IMR-90 (cell line): ENCODE measurements around the gene ABCC10. TPM values are rescaled to one million over a fixed set of nuclear protein-coding genes. Genes with fewer than 3 reads are reported as not detected.
"Not testable (repeated sequence)": the region's sequence is repeated elsewhere in the genome, so short reads cannot be mapped to it uniquely, and the experiment has no call there.

Experiments used
- ATAC-seq: fragments of 200-7000 bp; cut with Tn5 transposase; 2 replicates; pipeline ENCODE4 v1.9.1; 2020; ENCODE audit warnings: low read depth, mild to moderate bottlenecking, moderate library complexity
- BruUV-seq: library from RNA; stranded (reverse); fragments of 400-500 nt; replicated peaks from 2 replicates; lab custom pipeline; 2021; lab: Mats Ljungman, UMichigan
- CTCF ChIA-PET: fragments of 300-600 bp; formaldehyde crosslinking; extraction: SDS; loops from one replicate; lab custom pipeline; 2021; ENCODE audit warnings: antibody characterized with exemption; lab: Yijun Ruan, JAX
- POLR2A ChIA-PET: fragments of 300-600 bp; sonication (Branson Sonifier 250); formaldehyde crosslinking; loops from one replicate; lab custom pipeline; 2022; ENCODE audit warnings: antibody characterized with exemption; ENCODE audit not compliant: unreplicated experiment; lab: Charles Lee
- DNase-seq: peaks from one replicate; pipeline ENCODE4 v3.0.0; 2013
- H2AFZ ChIP-seq: replicated peaks from 2 replicates; pipeline ENCODE3; 2013; ENCODE audit warnings: low read length, mild to moderate bottlenecking; ENCODE audit not compliant: poor library complexity
- H2AK5ac ChIP-seq: 2 replicates; pipeline ENCODE4 v1.6.1; 2013; ENCODE audit warnings: low read depth, low read length, inconsistent platforms
- H2AK9ac ChIP-seq: replicated peaks from 2 replicates; pipeline ENCODE3; 2013; ENCODE audit warnings: mild to moderate bottlenecking, low read depth, low read length, moderate library complexity; ENCODE audit not compliant: poor library complexity
- H2BK120ac ChIP-seq: 2 replicates; pipeline ENCODE4 v1.6.1; 2013; ENCODE audit warnings: low read depth, low read length, inconsistent platforms
- H2BK15ac ChIP-seq: 3 replicates; pipeline ENCODE4 v1.6.1; 2013; ENCODE audit warnings: low read depth, low read length, inconsistent platforms
- H2BK20ac ChIP-seq: 2 replicates; pipeline ENCODE4 v1.6.1; 2013; ENCODE audit warnings: low read depth, mild to moderate bottlenecking, inconsistent platforms, low read length, moderate library complexity
- H2BK5ac ChIP-seq: 2 replicates; pipeline ENCODE4 v1.6.1; 2013; ENCODE audit warnings: mild to moderate bottlenecking, low read depth, low read length, inconsistent platforms; ENCODE audit not compliant: poor library complexity, severe bottlenecking
- H3K14ac ChIP-seq: replicated peaks from 2 replicates; pipeline ENCODE4 v1.6.1; 2013; ENCODE audit warnings: low read depth, low read length, inconsistent platforms
- H3K18ac ChIP-seq: 2 replicates; pipeline ENCODE4 v1.6.1; 2013; ENCODE audit warnings: low read depth, low read length, control low read depth
- H3K23ac ChIP-seq: 2 replicates; pipeline ENCODE4 v1.6.1; 2013; ENCODE audit warnings: low read depth, low read length, inconsistent platforms
- H3K27ac ChIP-seq: 2 replicates; pipeline ENCODE4 v1.5.1; 2013; ENCODE audit warnings: mild to moderate bottlenecking, control low read depth, low read length; ENCODE audit not compliant: insufficient read depth
- H3K27me3 ChIP-seq: 2 replicates; pipeline ENCODE4 v1.6.1; 2013; ENCODE audit warnings: low read length; ENCODE audit not compliant: control insufficient read depth, insufficient read depth
- H3K36me3 ChIP-seq: 2 replicates; pipeline ENCODE4 v1.6.1; 2013; ENCODE audit warnings: low read length, mixed read lengths; ENCODE audit not compliant: control insufficient read depth, insufficient read depth
- H3K4ac ChIP-seq: 2 replicates; pipeline ENCODE4 v1.6.1; 2013; ENCODE audit warnings: low read depth, low read length, inconsistent platforms
- H3K4me1 ChIP-seq: 2 replicates; pipeline ENCODE4 v1.6.1; 2013; ENCODE audit warnings: low read length, mixed read lengths; ENCODE audit not compliant: control insufficient read depth, insufficient read depth
- H3K4me2 ChIP-seq: 2 replicates; pipeline ENCODE4 v1.6.1; 2013; ENCODE audit warnings: low read depth, mild to moderate bottlenecking, control low read depth, low read length, moderate library complexity
- H3K4me3 ChIP-seq: 2 replicates; pipeline ENCODE4 v1.5.1; 2013; ENCODE audit warnings: low read depth, mild to moderate bottlenecking, control low read depth, low read length, moderate library complexity; ENCODE audit not compliant: insufficient read depth
- H3K56ac ChIP-seq: 2 replicates; pipeline ENCODE4 v1.6.1; 2013; ENCODE audit warnings: low read length, inconsistent platforms; ENCODE audit not compliant: insufficient read depth; ENCODE audit errors: extremely low read depth
- H3K79me1 ChIP-seq, 2 experiments: 2 replicates each; pipeline ENCODE4 v1.6.1; 2013; ENCODE audit warnings: low read length in 2 of 2, inconsistent platforms in 1 of 2, low read depth in 1 of 2
- H3K9ac ChIP-seq: 2 replicates; pipeline ENCODE4 v1.6.1; 2013; ENCODE audit warnings: low read depth, low read length, control low read depth
- H3K9me1 ChIP-seq: 2 replicates; pipeline ENCODE4 v1.6.1; 2013; ENCODE audit warnings: low read length, inconsistent platforms; ENCODE audit not compliant: insufficient read depth
- H3K9me3 ChIP-seq: 2 replicates; pipeline ENCODE4 v1.6.1; 2013; ENCODE audit warnings: low read length; ENCODE audit not compliant: control insufficient read depth, insufficient read depth
- H4K20me1 ChIP-seq: 2 replicates; pipeline ENCODE4 v1.6.1; 2013; ENCODE audit warnings: low read length, inconsistent platforms; ENCODE audit not compliant: insufficient read depth
- H4K5ac ChIP-seq: 2 replicates; pipeline ENCODE4 v1.6.1; 2013; ENCODE audit warnings: mild to moderate bottlenecking, low read depth, low read length, control low read depth
- H4K8ac ChIP-seq, 2 experiments: 2 replicates each; pipeline ENCODE4 v1.6.1; 2013; ENCODE audit warnings: low read depth in 2 of 2, low read length in 2 of 2, control low read depth in 1 of 2, inconsistent platforms in 1 of 2
- H4K91ac ChIP-seq: 2 replicates; pipeline ENCODE4 v1.6.1; 2013; ENCODE audit warnings: low read depth, low read length, inconsistent platforms; ENCODE audit not compliant: insufficient read depth
- BHLHE40 ChIP-seq: fragments of 150-350 bp; IDR thresholded peaks from 2 replicates; pipeline ENCODE4 v1.6.1; 2016; ENCODE audit warnings: mild to moderate bottlenecking, low read depth, low read length
- CEBPB ChIP-seq: IDR thresholded peaks from 2 replicates; pipeline ENCODE4 v1.6.1; 2012; ENCODE audit warnings: low read depth, low read length, improper control_type of control experiment
- FOS ChIP-seq: fragments of 150-350 bp; IDR thresholded peaks from 2 replicates; pipeline ENCODE4 v1.6.1; 2016; ENCODE audit warnings: low read depth, low read length
- MXI1 ChIP-seq: IDR thresholded peaks from 2 replicates; pipeline ENCODE4 v1.6.1; 2012; ENCODE audit warnings: low read depth, mild to moderate bottlenecking, low read length, moderate library complexity, borderline replicate concordance
- NFE2L2 ChIP-seq: fragments of 150-350 bp; IDR thresholded peaks from 2 replicates; pipeline ENCODE4 v1.6.1; 2016; ENCODE audit warnings: low read depth, mild to moderate bottlenecking, low read length
- POLR2A ChIP-seq: IDR thresholded peaks from 2 replicates; pipeline ENCODE4 v1.6.1; 2012; ENCODE audit warnings: mild to moderate bottlenecking, low read depth, low read length
- RAD21 ChIP-seq: IDR thresholded peaks from 2 replicates; pipeline ENCODE4 v1.6.1; 2012; ENCODE audit warnings: low read length, improper control_type of control experiment
- SMC3 ChIP-seq: fragments of 150-350 bp; IDR thresholded peaks from 2 replicates; pipeline ENCODE4 v1.6.1; 2016; ENCODE audit warnings: low read depth, mild to moderate bottlenecking, antibody characterized with exemption, low read length, moderate library complexity
- USF2 ChIP-seq: fragments of 150-350 bp; IDR thresholded peaks from 2 replicates; pipeline ENCODE4 v1.6.1; 2017; ENCODE audit warnings: mild to moderate bottlenecking, antibody characterized with exemption, low read length, low read depth
- WGBS, 2 experiments: methylation state at CpG; one replicate each; pipeline versions ENCODE4 v1.1.5 to v1.1.7; 2013; ENCODE audit warnings: missing lambda C conversion rate in 2 of 2; ENCODE audit not compliant: insufficient read length in 1 of 2; ENCODE audit errors: extremely low coverage in 2 of 2; 5-methylcytosine and 5-hydroxymethylcytosine counted together
- dilution Hi-C: fragments of 300-500 bp; cut with HindIII; formaldehyde crosslinking; loops from one replicate; pipeline ENCODE4 v1.14.3; 2018; ENCODE audit warnings: low sequenced_read_pairs; ENCODE audit not compliant: unreplicated experiment
- in situ Hi-C: fragments of 300-500 bp; cut with MboI; formaldehyde crosslinking; loops from 3 replicates; pipeline ENCODE4 v1.14.3; 2019; ENCODE audit warnings: low sequenced_read_pairs, inconsistent platforms, mixed read lengths
- intact Hi-C: fragments of 100-400 bp; cut with micrococcal nuclease; formaldehyde crosslinking; loops from 2 replicates; pipeline ENCODE4 v1.10.0; 2022
- polyA plus RNA-seq, 3 experiments: library from polyadenylated mRNA; depleted of rRNA; stranded (reverse); fragments of >200 nt; gene quantifications; 2 replicates each; pipeline ENCODE4 v1.2.3, GENCODE V29; 2012; ENCODE audit warnings: low replicate concordance in 1 of 3
- total RNA-seq: library from RNA; depleted of rRNA; stranded (reverse); fragments of >200 nt; gene quantifications from 2 replicates; pipeline ENCODE4 v1.2.3, GENCODE V29; 2012

ABCC10 gene
- total and polyA plus RNA-seq, 2 of the 4 experiments (the other 2 are of a cell fraction): 7.0 to 26.3 TPM

DNA sequence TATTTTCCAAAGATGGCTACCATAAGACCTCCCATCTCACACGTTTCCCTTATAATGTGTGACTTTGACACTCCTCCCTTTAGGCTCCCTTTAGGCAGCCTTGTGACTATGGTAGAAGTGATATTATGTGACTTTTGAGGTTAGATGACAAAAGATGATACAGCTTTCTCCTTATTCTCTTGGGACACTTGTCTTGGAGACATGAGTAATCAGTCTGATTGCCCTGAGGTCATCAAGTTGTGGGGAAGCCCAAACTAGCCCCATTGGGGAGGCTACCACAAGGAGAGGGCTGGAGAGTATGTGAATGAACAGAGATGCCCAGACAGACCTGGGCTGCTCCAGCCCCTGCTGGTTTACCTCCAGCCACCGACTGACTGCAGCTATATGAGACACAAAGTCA, 38.6 kb downstream of the ABCC10 start:
- peaks cover 31% of the 10 kb centered on the region for H3K27me3 ChIP-seq
- H3K79me1 ChIP-seq: no peaks in the 10 kb centered on the region
- H3K14ac ChIP-seq: no peak overlapping the region
- no peak overlapping the region for H2AK5ac ChIP-seq
- no peak for DNase-seq
- H2BK20ac ChIP-seq: no peak overlapping the region
- H3K18ac ChIP-seq: no peak overlapping the region
- no peak overlapping the region for H3K4ac ChIP-seq
- no peak overlapping the region for H2AK9ac ChIP-seq
- ChIA-PET CTCF (no interaction called here), POLR2A (no interaction called here)
- H3K23ac ChIP-seq: no peak overlapping the region
- H3K9ac ChIP-seq: no peak overlapping the region
- TF ChIP-seq MXI1 (no peak), BHLHE40 (no peak), CEBPB (no peak), RAD21 (no peak), NFE2L2 (no peak), POLR2A (no peak), SMC3 (no peak), USF2 (no peak), FOS (no peak)
- no peak overlapping the region for H4K8ac ChIP-seq
- in situ Hi-C loops (no loop called here), intact Hi-C loops (no loop called here), dilution Hi-C loops (no loop called here)
- no peak overlapping the region for H4K91ac ChIP-seq
- no peaks in the 10 kb centered on the region for H3K4me1 ChIP-seq
- H4K20me1 ChIP-seq: no peaks in the 10 kb centered on the region
- no peak overlapping the region for H2BK15ac ChIP-seq
- no TSS peak for BruUV-seq
- no peaks in the 10 kb centered on the region for H3K9me3 ChIP-seq
- WGBS, 2 experiments: no CpG with 5 or more reads among the region's 2 CpGs
- H2BK5ac ChIP-seq: no peak overlapping the region
- H4K5ac ChIP-seq: no peak overlapping the region
- ATAC-seq: no peak
- H3K9me1 ChIP-seq: no peaks in the 10 kb centered on the region
- H3K4me2 ChIP-seq: no peak overlapping the region
- H3K56ac ChIP-seq: no peak overlapping the region
- H3K27ac ChIP-seq: no peak overlapping the region
- no peaks in the 10 kb centered on the region for H3K36me3 ChIP-seq
- H2BK120ac ChIP-seq: no peak overlapping the region
- H3K4me3 ChIP-seq: no peak overlapping the region
- H2AFZ ChIP-seq: no peak overlapping the region

DNA sequence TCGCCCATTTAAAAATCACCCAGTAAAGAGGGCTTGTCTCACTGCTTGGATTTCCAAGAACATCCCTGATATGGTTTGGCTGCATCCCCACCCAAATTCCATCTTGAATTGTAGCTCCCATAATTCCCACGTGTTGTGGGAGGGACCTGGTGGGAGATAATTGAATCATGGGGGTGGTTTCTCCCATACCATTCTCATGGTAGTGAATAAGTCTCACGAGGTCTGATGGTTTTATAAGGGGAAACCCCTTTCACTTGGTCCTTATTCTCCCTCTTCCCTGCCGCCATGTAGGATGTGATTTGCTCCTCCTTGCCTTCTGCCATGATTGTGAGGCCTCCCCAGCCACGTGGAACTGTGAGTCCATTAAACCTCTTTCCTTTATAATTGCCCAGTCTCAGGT, 39.9 kb downstream of the ABCC10 start:
- H4K20me1 ChIP-seq, CTCF ChIA-PET: not testable (repeated sequence)

More for the DNA sequence above, 39.9 kb downstream of the ABCC10 start:
- H2AFZ ChIP-seq, H3K4me1 ChIP-seq, H3K9me1 ChIP-seq, H4K91ac ChIP-seq, H3K14ac ChIP-seq, H2AK5ac ChIP-seq, H3K9me3 ChIP-seq, H3K23ac ChIP-seq, in situ Hi-C loops, ATAC-seq, H4K5ac ChIP-seq, DNase-seq, H3K4me2 ChIP-seq, dilution Hi-C loops, H2AK9ac ChIP-seq, H2BK15ac ChIP-seq, BruUV-seq, H3K4me3 ChIP-seq, H2BK120ac ChIP-seq, H3K79me1 ChIP-seq, intact Hi-C loops, H3K4ac ChIP-seq, H4K8ac ChIP-seq, POLR2A ChIA-PET, H3K36me3 ChIP-seq, H2BK5ac ChIP-seq, H3K18ac ChIP-seq, H3K56ac ChIP-seq, H2BK20ac ChIP-seq, H3K27ac ChIP-seq, H3K9ac ChIP-seq: not testable (repeated sequence)
- peaks cover 29% of the 10 kb centered on the region for H3K27me3 ChIP-seq
- 40% methylated on average over 1 of the region's 5 CpGs; no CpG with 5 or more reads in 1 of the 2 experiments for WGBS, 2 experiments
